Measurements from ENCODE around the gene PACRG. TPM values are rescaled to one million over a fixed set of nuclear protein-coding genes. Genes with fewer than 3 reads are reported as not detected.

PACRG gene
- total and polyA plus RNA-seq, 2 experiments from 2014 or later = 0.17 to 0.68 TPM

DNA sequence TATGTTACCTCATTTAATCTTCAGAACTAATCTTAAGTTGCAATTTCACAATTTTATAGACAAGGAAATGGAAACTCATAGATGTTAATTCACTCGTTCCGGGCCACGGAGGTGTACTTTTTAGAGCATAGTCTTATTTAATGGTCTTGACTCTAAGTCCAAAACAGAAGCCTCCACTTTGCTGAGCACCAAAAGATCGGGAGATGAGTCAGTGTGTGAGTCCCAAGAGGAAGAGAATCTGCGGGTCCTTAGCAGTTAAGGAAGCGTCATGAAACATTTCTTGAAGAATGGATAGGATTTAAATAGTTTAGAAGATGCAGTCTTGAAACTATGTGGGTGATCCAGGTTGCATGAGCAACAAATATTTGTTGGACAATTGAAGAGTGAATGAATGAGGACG, 454.9 kb downstream of the PACRG start:
- H3K27me3 Mint-ChIP-seq (ENCODE audit: insufficient read depth, low read depth, poor library complexity) = peaks cover 8% of the 10 kb centered on the region
- H3K36me3 Mint-ChIP-seq (ENCODE audit: low read depth) = no peaks in the 10 kb centered on the region
- no peak overlapping the region for H3K4me3 Mint-ChIP-seq
- Histone ChIP-seq H3K36me3 (ENCODE audit: insufficient read depth) (no peaks in the 10 kb centered on the region), H3K4me2 (no peak overlapping the region), H3K9me2 (ENCODE audit: insufficient read depth) (no peaks in the 10 kb centered on the region), H3K4me3 (no peak overlapping the region), H3K27me3 (ENCODE audit: insufficient read depth) (no peaks in the 10 kb centered on the region), H3F3A (replicated peaks; ENCODE audit: low read depth) (no peaks in the 10 kb centered on the region), H4K20me1 (replicated peaks; ENCODE audit: insufficient read depth) (no peaks in the 10 kb centered on the region), H3K4me1 (ENCODE audit: insufficient read depth) (peaks cover 9% of the 10 kb centered on the region), H2AFZ (no peak overlapping the region), H3K27ac (ENCODE audit: low read depth) (no peak overlapping the region), H3K79me2 (replicated peaks; ENCODE audit: insufficient read depth) (no peaks in the 10 kb centered on the region)
- H3K9me3 Mint-ChIP-seq = no peaks in the 10 kb centered on the region
- DNase-seq (ENCODE audit: low spot score) (no peak), ATAC-seq (no peak)
- H3K4me1 Mint-ChIP-seq = peaks cover 47% of the 10 kb centered on the region
- no peak overlapping the region; the same call in 1 of the 2 replicates for H3K27ac Mint-ChIP-seq
- TF ChIP-seq CREB1 (CRISPR knock-in tag; IDR thresholded peaks at IDR 0.05; ENCODE audit: low read depth) (no peak), POLR2AphosphoS5 (IDR thresholded peaks at IDR 0.05; ENCODE audit: low read depth) (no peak), ZNF114 (CRISPR knock-in tag; IDR thresholded peaks at IDR 0.05) (no peak), JUNB (IDR thresholded peaks at IDR 0.05; ENCODE audit: unreplicated experiment) (no peak), NANOG (IDR thresholded peaks at IDR 0.05; ENCODE audit: borderline replicate concordance) (no peak), EZH2phosphoT487 (IDR thresholded peaks at IDR 0.05; ENCODE audit: unreplicated experiment) (no peak)
- TF ChIP-seq, protein P1, sequence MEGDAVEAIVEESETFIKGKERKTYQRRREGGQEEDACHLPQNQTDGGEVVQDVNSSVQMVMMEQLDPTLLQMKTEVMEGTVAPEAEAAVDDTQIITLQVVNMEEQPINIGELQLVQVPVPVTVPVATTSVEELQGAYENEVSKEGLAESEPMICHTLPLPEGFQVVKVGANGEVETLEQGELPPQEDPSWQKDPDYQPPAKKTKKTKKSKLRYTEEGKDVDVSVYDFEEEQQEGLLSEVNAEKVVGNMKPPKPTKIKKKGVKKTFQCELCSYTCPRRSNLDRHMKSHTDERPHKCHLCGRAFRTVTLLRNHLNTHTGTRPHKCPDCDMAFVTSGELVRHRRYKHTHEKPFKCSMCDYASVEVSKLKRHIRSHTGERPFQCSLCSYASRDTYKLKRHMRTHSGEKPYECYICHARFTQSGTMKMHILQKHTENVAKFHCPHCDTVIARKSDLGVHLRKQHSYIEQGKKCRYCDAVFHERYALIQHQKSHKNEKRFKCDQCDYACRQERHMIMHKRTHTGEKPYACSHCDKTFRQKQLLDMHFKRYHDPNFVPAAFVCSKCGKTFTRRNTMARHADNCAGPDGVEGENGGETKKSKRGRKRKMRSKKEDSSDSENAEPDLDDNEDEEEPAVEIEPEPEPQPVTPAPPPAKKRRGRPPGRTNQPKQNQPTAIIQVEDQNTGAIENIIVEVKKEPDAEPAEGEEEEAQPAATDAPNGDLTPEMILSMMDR (conservative IDR thresholded peaks at IDR 0.05; ENCODE audit: low read depth in 2 of 2) = no peak
- TF ChIP-seq, protein P2, sequence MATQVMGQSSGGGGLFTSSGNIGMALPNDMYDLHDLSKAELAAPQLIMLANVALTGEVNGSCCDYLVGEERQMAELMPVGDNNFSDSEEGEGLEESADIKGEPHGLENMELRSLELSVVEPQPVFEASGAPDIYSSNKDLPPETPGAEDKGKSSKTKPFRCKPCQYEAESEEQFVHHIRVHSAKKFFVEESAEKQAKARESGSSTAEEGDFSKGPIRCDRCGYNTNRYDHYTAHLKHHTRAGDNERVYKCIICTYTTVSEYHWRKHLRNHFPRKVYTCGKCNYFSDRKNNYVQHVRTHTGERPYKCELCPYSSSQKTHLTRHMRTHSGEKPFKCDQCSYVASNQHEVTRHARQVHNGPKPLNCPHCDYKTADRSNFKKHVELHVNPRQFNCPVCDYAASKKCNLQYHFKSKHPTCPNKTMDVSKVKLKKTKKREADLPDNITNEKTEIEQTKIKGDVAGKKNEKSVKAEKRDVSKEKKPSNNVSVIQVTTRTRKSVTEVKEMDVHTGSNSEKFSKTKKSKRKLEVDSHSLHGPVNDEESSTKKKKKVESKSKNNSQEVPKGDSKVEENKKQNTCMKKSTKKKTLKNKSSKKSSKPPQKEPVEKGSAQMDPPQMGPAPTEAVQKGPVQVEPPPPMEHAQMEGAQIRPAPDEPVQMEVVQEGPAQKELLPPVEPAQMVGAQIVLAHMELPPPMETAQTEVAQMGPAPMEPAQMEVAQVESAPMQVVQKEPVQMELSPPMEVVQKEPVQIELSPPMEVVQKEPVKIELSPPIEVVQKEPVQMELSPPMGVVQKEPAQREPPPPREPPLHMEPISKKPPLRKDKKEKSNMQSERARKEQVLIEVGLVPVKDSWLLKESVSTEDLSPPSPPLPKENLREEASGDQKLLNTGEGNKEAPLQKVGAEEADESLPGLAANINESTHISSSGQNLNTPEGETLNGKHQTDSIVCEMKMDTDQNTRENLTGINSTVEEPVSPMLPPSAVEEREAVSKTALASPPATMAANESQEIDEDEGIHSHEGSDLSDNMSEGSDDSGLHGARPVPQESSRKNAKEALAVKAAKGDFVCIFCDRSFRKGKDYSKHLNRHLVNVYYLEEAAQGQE (IDR thresholded peaks at IDR 0.05; ENCODE audit: unreplicated experiment) = no peak
- TF ChIP-seq, protein P3, sequence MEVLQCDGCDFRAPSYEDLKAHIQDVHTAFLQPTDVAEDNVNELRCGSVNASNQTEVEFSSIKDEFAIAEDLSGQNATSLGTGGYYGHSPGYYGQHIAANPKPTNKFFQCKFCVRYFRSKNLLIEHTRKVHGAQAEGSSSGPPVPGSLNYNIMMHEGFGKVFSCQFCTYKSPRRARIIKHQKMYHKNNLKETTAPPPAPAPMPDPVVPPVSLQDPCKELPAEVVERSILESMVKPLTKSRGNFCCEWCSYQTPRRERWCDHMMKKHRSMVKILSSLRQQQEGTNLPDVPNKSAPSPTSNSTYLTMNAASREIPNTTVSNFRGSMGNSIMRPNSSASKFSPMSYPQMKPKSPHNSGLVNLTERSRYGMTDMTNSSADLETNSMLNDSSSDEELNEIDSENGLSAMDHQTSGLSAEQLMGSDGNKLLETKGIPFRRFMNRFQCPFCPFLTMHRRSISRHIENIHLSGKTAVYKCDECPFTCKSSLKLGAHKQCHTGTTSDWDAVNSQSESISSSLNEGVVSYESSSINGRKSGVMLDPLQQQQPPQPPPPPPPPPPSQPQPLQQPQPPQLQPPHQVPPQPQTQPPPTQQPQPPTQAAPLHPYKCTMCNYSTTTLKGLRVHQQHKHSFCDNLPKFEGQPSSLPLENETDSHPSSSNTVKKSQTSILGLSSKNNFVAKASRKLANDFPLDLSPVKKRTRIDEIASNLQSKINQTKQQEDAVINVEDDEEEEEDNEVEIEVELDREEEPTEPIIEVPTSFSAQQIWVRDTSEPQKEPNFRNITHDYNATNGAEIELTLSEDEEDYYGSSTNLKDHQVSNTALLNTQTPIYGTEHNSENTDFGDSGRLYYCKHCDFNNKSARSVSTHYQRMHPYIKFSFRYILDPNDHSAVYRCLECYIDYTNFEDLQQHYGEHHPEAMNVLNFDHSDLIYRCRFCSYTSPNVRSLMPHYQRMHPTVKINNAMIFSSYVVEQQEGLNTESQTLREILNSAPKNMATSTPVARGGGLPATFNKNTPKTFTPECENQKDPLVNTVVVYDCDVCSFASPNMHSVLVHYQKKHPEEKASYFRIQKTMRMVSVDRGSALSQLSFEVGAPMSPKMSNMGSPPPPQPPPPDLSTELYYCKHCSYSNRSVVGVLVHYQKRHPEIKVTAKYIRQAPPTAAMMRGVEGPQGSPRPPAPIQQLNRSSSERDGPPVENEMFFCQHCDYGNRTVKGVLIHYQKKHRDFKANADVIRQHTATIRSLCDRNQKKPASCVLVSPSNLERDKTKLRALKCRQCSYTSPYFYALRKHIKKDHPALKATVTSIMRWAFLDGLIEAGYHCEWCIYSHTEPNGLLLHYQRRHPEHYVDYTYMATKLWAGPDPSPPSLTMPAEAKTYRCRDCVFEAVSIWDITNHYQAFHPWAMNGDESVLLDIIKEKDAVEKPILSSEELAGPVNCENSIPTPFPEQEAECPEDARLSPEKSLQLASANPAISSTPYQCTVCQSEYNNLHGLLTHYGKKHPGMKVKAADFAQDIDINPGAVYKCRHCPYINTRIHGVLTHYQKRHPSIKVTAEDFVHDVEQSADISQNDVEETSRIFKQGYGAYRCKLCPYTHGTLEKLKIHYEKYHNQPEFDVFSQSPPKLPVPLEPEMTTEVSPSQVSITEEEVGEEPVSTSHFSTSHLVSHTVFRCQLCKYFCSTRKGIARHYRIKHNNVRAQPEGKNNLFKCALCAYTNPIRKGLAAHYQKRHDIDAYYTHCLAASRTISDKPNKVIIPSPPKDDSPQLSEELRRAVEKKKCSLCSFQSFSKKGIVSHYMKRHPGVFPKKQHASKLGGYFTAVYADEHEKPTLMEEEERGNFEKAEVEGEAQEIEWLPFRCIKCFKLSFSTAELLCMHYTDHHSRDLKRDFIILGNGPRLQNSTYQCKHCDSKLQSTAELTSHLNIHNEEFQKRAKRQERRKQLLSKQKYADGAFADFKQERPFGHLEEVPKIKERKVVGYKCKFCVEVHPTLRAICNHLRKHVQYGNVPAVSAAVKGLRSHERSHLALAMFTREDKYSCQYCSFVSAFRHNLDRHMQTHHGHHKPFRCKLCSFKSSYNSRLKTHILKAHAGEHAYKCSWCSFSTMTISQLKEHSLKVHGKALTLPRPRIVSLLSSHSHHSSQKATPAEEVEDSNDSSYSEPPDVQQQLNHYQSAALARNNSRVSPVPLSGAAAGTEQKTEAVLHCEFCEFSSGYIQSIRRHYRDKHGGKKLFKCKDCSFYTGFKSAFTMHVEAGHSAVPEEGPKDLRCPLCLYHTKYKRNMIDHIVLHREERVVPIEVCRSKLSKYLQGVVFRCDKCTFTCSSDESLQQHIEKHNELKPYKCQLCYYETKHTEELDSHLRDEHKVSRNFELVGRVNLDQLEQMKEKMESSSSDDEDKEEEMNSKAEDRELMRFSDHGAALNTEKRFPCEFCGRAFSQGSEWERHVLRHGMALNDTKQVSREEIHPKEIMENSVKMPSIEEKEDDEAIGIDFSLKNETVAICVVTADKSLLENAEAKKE (CRISPR knock-in tag; IDR thresholded peaks at IDR 0.05) = no peak
